GOT3 (cell line): Measurements from ENCODE around the gene ACTRT3.
"Not testable (repeated sequence)": the region's sequence is repeated elsewhere in the genome, so short reads cannot be mapped to it uniquely, and the experiment has no call there.

Experiments used
- DNase-seq: peaks from one replicate; lab custom pipeline; 2025; ENCODE audit warnings: mixed read lengths; lab: John Stamatoyannopoulos, UW

Gene ACTRT3

DNA sequence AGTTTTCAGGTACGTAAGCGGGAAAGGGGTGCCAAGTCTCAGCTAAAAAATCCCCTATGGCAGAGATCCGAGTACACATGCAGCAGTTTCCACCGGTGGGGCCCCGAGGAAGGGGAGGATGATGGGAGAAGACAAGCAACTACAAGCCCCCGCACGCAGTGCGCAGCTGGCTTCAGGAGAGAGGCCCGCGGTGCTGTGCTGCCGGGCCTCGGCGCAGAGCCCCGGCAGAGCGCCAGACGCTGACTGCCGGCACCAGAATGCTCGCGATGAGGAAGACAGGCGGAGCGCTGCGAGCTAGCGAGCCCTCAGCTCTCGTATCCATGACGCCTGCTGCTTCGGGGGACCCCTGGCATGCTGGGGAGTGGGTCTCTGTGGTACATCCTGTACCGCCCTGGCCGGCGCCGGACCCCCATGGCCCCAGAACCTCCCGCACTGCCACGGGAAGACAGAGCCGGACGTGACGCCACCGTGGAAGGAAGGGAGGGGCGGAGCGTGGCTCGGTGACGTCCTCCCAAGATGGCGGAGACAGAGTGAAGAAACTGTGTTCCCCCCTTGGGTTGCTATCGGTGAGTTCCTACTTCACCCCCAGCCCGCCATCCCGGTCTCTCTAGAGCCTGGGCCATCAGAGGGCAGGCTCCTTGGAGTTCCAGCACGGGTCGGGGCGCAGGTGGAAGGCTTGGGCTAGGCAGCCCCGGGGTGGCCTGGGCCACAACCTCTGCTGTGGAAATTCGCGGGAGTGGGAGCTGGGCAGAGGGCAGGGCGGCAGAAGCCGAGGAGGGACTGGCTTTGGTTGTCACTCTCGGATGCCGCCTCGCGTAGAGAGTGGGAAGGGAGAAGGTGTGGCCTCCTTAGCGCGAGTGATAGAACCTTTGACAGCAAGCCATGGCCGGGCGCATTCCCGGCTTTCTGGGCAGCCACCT, 3.8 kb upstream of the ACTRT3 start, which contains the start of gene MYNN:
MYNN (plus strand) TSS at position 500 of the 920 bp plus-strand sequence. CDS start 900 bp downstream, outside the sequence.
- DNase-seq = peak; percentile 93

GRCh38 chr3:169772305-169772896, 3.0 kb upstream of the ACTRT3 start:
- no peak for DNase-seq

- peak; percentile 50 for DNase-seq
These were observed 2.3 kb upstream of the ACTRT3 start for GRCh38 chr3:169771497-169772304.

DNA sequence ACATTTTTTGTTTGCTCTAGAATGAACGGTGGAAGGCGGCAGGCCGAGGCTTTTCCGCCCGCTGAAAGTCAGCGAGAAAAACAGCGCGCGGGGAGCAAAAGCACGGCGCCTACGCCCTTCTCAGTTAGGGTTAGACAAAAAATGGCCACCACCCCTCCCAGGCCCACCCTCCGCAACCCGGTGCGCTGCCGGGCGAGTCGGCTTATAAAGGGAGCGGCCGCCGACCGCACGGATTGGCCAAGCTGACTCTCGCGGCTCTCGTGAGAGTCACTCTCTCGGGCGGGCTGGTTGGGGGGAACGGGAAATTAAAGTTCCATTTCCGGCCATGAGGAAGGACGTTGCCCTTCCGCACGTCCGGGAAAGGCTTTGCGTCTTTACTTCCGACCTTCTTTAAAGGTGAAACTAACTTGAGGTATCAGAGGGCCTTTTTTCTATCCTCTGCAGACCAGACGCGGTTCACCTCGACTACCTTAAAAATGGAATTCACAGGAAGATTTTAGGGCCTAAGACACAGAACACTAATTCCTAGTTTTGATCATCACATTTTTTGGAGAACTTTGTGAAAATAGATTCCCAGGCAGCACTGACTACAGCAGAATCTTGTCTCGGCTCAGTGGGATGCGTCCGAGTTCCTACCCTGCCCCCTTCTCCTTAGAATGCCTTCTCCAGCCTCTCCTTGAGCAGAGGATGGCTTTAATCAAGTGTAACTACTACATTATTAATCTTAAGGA, 4.3 kb downstream of the ACTRT3 start, which contains the start of gene TERC:
TERC (minus strand) TSS at position 179 of the 731 bp plus-strand sequence.
- DNase-seq = peak; percentile 90

DNA sequence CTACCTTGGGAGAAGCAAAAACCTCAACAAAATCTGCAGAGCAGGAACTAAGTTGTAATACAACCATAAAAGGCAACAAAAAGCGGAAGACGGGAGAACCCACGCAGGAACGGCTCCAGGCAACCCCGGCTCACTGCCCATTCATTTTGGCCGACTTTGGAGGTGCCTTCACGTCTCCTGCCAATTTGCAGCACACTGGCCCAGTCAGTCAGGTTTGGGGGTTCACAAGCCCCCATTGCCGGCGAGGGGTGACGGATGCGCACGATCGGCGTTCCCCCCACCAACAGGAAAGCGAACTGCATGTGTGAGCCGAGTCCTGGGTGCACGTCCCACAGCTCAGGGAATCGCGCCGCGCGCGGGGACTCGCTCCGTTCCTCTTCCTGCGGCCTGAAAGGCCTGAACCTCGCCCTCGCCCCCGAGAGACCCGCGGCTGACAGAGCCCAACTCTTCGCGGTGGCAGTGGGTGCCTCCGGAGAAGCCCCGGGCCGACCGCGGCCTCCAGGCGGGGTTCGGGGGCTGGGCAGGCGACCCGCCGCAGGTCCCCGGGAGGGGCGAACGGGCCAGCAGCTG, 5.0 kb downstream of the ACTRT3 start:
- DNase-seq = peak; percentile 65

GRCh38 chr3:169760479-169760878, 8.9 kb downstream of the ACTRT3 start:
- DNase-seq = no peak

GRCh38 chr3:169759256-169759655, 10.1 kb downstream of the ACTRT3 start:
- no peak for DNase-seq

GRCh38 chr3:169758359-169758994, 10.9 kb downstream of the ACTRT3 start:
- DNase-seq = no peak

DNA sequence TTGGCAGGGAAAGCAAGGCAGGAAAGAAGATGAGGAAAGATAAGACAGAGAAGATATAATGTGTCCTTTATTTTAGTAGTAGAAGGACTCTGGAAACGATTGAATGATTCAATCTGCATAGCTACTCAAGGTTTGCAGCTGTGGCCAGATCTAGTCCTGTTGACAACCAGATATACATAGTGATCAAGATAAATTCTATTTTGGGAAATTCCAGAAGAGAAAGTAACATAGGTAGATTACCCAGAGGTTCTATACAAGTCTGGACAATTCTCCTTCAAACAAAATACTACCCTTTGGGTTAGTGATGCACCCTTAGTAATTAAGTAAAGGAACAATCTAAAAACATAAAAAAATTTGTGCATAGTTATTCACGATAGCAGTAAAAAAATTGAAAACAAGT, 13.9 kb downstream of the ACTRT3 start:
- DNase-seq = no peak

- no peak for DNase-seq
These were observed 14.7 kb downstream of the ACTRT3 start for GRCh38 chr3:169754711-169755110.

DNA sequence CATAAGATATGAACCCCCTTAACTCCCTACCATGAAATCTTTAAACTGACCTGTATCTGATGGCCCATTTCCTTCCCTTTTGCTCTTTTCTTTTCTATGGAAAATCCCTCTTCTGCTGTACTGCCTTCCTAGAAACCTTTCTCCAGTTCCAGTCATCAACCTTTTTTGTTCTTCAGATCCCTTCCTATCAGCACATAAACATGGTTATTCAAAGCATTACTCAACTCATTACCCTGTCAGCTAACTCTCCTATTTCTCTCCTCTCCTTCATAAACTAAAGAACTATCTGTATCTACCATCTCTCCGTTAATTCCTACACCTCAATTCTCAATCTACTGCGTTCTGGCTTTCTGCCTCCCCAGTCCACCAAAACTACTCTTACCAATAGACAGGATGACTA, 17.5 kb downstream of the ACTRT3 start:
- DNase-seq = no peak

- DNase-seq = no peak
These were observed 18.7 kb downstream of the ACTRT3 start for GRCh38 chr3:169750665-169751064.

GRCh38 chr3:169748670-169749069, 20.7 kb downstream of the ACTRT3 start:
- DNase-seq = no peak

DNA sequence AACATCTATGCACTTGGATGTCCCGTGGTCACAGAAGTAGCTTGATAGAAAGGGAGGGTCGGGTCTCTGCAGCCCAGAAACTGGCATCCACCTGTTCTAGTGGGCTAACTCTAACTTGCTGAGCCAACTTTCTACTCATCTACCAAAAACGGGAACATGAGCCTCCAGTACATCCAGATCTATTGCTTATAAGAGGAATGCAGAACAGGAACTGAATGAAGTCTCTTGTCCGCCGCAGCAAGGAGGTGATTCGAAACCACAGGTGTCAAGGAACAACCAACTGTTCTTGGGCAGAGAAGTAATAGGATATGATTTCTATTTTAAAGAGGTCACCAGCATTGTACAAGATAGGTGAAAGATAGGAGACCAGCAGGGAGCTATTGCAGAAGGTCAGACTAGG, 22.4 kb downstream of the ACTRT3 start:
- no peak for DNase-seq

GRCh38 chr3:169744366-169745054, 24.9 kb downstream of the ACTRT3 start:
- no peak for DNase-seq

- no peak for DNase-seq
These were observed 30.3 kb downstream of the ACTRT3 start for GRCh38 chr3:169739067-169739466.

DNA sequence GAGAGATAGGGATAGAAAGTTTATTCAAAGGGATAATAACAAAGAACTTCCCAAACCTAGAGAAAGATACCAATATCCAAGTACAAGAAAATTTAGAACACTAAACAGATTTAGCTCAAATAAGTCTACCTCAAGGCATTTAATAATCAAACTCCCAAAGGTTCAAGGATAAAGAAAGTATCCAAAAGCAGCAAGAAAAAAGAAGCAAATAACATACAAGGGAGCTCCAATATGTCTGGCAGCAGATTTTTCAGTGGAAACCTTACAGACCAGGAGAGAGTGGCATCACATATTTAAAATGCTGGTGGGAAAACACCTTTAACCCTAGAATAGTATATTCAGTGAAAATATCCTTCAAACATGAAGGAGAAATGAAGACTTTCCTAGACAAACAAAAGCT, 37.5 kb downstream of the ACTRT3 start:
- not testable (repeated sequence) for DNase-seq

DNA sequence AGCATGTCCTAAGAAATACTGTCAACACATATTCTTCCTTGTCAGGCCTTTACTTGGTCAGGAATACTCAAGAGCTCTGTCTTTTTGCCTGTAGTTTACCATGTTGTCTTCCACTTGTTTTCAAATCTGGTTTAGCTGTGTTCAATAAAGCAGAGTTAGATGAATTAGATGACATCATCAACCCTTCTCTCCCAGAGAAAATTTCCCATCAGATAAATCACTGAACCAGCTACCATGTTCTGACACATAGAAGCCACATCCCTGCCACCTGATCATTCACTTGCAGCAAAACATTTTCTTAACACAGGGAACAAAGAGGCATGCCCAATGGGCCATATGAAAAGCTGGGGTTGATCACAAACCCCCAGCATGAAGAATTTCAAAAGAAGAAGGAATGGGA, 46.6 kb downstream of the ACTRT3 start:
- no peak for DNase-seq

DNA sequence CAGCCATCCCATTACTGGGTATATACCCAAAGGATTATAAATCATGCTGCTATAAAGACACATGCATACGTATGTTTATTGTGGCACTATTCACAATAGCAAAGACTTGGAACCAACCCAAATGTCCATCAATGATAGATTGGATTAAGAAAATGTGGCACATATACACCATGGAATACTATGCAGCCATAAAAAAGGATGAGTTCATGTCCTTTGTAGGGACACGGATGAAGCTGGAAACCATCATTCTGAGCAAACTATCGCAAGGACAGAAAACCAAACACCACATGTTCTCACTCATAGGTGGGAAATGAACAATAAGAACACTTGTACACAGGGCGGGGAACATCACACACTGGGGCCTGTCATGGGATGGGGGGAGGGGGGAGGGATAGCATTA, 50.9 kb downstream of the ACTRT3 start:
- DNase-seq = not testable (repeated sequence)
